CD14-positive monocyte (primary cell): ENCODE results near the gene MICU1. TPM values are rescaled to one million over a fixed set of nuclear protein-coding genes. Genes with fewer than 3 reads are reported as not detected.

Experiments
- DNase-seq, 3 donors: peaks; one replicate each; pipeline ENCODE4 v3.0.0-alpha.2; 2011 to 2022
- H2AFZ ChIP-seq: 2 replicates; pipeline ENCODE4 v1.6.0; 2012; ENCODE audit warnings: mild to moderate bottlenecking, low read depth, low read length, inconsistent platforms; ENCODE audit not compliant: insufficient read depth, poor library complexity, severe bottlenecking
- H3K27ac ChIP-seq, 2 donors: 1 replicate in 1 of 2; 2 replicates in 1 of 2; pipeline ENCODE4 v1.5.1; 2012 to 2013; ENCODE audit warnings: low read length in 2 of 2, control low read depth in 1 of 2, inconsistent platforms in 1 of 2, low read depth in 1 of 2, mild to moderate bottlenecking in 1 of 2
- H3K27me3 ChIP-seq, 2 donors: one replicate each; pipeline versions ENCODE4 v1.6.0 to v1.6.1; 2011 to 2013; ENCODE audit warnings: low read length in 2 of 2; ENCODE audit not compliant: control insufficient read depth in 2 of 2, insufficient read depth in 2 of 2
- H3K36me3 ChIP-seq, 2 donors: replicated peaks in 1 of 2; 1 replicate in 1 of 2; 2 replicates in 1 of 2; pipeline versions ENCODE4 v1.5.1 to v1.6.1; 2012 to 2013; ENCODE audit warnings: low read length in 2 of 2, control low read depth in 1 of 2, inconsistent platforms in 1 of 2, mild to moderate bottlenecking in 1 of 2; ENCODE audit not compliant: insufficient read depth in 2 of 2, control insufficient read depth in 1 of 2
- H3K4me1 ChIP-seq, 2 donors: 1 replicate in 1 of 2; 2 replicates in 1 of 2; pipeline versions ENCODE4 v1.5.1 to v1.6.1; 2012 to 2013; ENCODE audit warnings: low read length in 2 of 2, control low read depth in 1 of 2, inconsistent platforms in 1 of 2, mild to moderate bottlenecking in 1 of 2, moderate library complexity in 1 of 2; ENCODE audit not compliant: insufficient read depth in 2 of 2, control insufficient read depth in 1 of 2
- H3K4me2 ChIP-seq: replicated peaks from 2 replicates; pipeline ENCODE3; 2012; ENCODE audit warnings: low read length, moderate library complexity, mild to moderate bottlenecking; ENCODE audit not compliant: poor library complexity, severe bottlenecking; ENCODE audit errors: extremely low read depth
- H3K4me3 ChIP-seq, 3 experiments: fragments of 200-600 bp in 1 of 3; sonication (generic) in 1 of 3; replicated peaks in 1 of 3; 1 replicate in 2 of 3; 2 replicates in 1 of 3; pipeline ENCODE4 v1.5.1; 2011 to 2013; ENCODE audit warnings: low read length in 3 of 3, mild to moderate bottlenecking in 3 of 3, control low read depth in 2 of 3, low read depth in 2 of 3, inconsistent platforms in 1 of 3, moderate library complexity in 1 of 3
- H3K79me2 ChIP-seq: 2 replicates; pipeline ENCODE4 v1.6.0; 2012; ENCODE audit warnings: mild to moderate bottlenecking, control low read depth, inconsistent platforms, low read length, moderate library complexity; ENCODE audit not compliant: insufficient read depth
- H3K9ac ChIP-seq: 2 replicates; pipeline ENCODE4 v1.6.0; 2017; ENCODE audit warnings: low read length, mild to moderate bottlenecking; ENCODE audit not compliant: insufficient read depth, poor library complexity, severe bottlenecking
- H3K9me3 ChIP-seq, 2 donors: replicated peaks in 1 of 2; 1 replicate in 1 of 2; 2 replicates in 1 of 2; pipeline versions ENCODE4 v1.5.1 to v1.6.1; 2012 to 2013; ENCODE audit warnings: low read length in 2 of 2, control low read depth in 1 of 2; ENCODE audit not compliant: control insufficient read depth in 1 of 2, insufficient read depth in 1 of 2
- H4K20me1 ChIP-seq: 2 replicates; pipeline ENCODE4 v1.6.0; 2012; ENCODE audit warnings: mild to moderate bottlenecking, low read length, control low read depth, moderate library complexity; ENCODE audit not compliant: insufficient read depth
- H3K27ac Mint-ChIP-seq, 7 donors: one replicate each; pipeline ENCODE4 v1.8.0; 2020; ENCODE audit warnings: mild to moderate bottlenecking in 7 of 7, mixed read lengths in 7 of 7, moderate library complexity in 6 of 7, inconsistent platforms in 2 of 7
- H3K27me3 Mint-ChIP-seq, 3 donors: one replicate each; pipeline ENCODE4 v1.8.0; 2021 to 2022; ENCODE audit warnings: low read depth in 3 of 3, mild to moderate bottlenecking in 3 of 3, mixed read lengths in 3 of 3, moderate library complexity in 3 of 3, inconsistent platforms in 1 of 3
- H3K36me3 Mint-ChIP-seq, 2 donors: one replicate each; pipeline ENCODE4 v1.8.0; 2020; ENCODE audit warnings: mixed read lengths in 2 of 2, inconsistent platforms in 1 of 2, mild to moderate bottlenecking in 1 of 2
- H3K4me1 Mint-ChIP-seq: one replicate; pipeline ENCODE4 v1.8.0; 2020; ENCODE audit warnings: mild to moderate bottlenecking, mixed read lengths
- H3K4me3 Mint-ChIP-seq, 2 donors: one replicate each; pipeline ENCODE4 v1.8.0; 2020; ENCODE audit warnings: mild to moderate bottlenecking in 2 of 2, mixed read lengths in 2 of 2, moderate library complexity in 1 of 2
- H3K9me3 Mint-ChIP-seq, 7 donors: one replicate each; pipeline ENCODE4 v1.8.0; 2020 to 2022; ENCODE audit warnings: mixed read lengths in 7 of 7, mild to moderate bottlenecking in 6 of 7, moderate library complexity in 6 of 7, inconsistent platforms in 2 of 7
- WGBS: methylation state at CpG from one replicate; pipeline ENCODE4 v1.1.5; 2013; ENCODE audit warnings: missing lambda C conversion rate; ENCODE audit not compliant: insufficient coverage; 5-methylcytosine and 5-hydroxymethylcytosine counted together
- intact Hi-C, 2 donors: fragments of 100-400 bp; cut with micrococcal nuclease; formaldehyde crosslinking; loops; one replicate each; pipeline versions ENCODE4 v1.15.0 to v1.15.1; 2023
- polyA plus RNA-seq, 3 donors: library from polyadenylated mRNA; depleted of rRNA in 1 of 3; unstranded in 2 of 3; stranded (reverse) in 1 of 3; fragments of 300-500 nt in 2 of 3; fragments of >200 nt in 1 of 3; fragmentation: Illumina TruSeq in 2 of 3; gene quantifications; 1 replicate in 2 of 3; 2 replicates in 1 of 3; pipeline ENCODE4 v1.2.3, GENCODE V29; 2012 to 2021
- TF ChIP-seq, protein P1 (sequence below): fragments of 200-600 bp; IDR thresholded peaks from one replicate; pipeline ENCODE4 v1.8.0; 2022; ENCODE audit warnings: antibody characterized with exemption, mild to moderate bottlenecking

Gene MICU1
- polyA plus RNA-seq, 3 donors: 51.1 to 76.4 (median 51.7) TPM

DNA sequence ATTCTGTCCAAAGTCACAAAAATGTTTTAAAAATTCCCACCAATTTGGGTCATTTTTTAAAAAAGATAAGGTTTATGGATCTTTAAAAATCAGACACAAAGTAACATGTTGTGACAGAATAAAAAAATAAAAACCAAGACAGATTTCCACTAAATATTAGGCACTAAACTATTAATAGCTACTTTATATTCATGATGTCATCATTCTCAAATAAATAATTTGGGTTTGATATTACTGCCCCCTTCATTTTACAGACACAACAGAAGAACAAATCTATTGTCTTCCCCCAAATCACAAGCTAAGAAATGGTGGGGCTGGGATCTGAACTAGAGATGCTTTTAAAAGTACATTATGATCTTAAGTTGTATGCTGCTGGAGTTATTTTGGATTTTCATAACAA, 119.4 kb downstream of the MICU1 start:
- H3K4me3 Mint-ChIP-seq: no peak overlapping the region
- Histone ChIP-seq H4K20me1 (no peaks in the 10 kb centered on the region), H3K9me3 (no peaks in the 10 kb centered on the region), H3K27ac (no peak overlapping the region), H3K4me1 (peaks cover 50 to 60% of the 10 kb centered on the region in 2 donors), H3K79me2 (peaks cover 45% of the 10 kb centered on the region), H2AFZ (no peak overlapping the region), H3K4me2 (no peak overlapping the region), H3K27me3 (no peaks in the 10 kb centered on the region), H3K4me3 (no peak overlapping the region), H3K9ac (no peak overlapping the region), H3K36me3 (peaks cover 2 to 28% of the 10 kb centered on the region in 2 donors)
- H3K27me3 Mint-ChIP-seq: no peaks in the 10 kb centered on the region
- H3K36me3 Mint-ChIP-seq: peaks cover 22 to 24% of the 10 kb centered on the region in 2 donors
- intact Hi-C loops: no loop called here
- peaks cover 0 to 10% (median 5%) of the 10 kb centered on the region in 7 donors for H3K9me3 Mint-ChIP-seq
- TF ChIP-seq, protein P1, sequence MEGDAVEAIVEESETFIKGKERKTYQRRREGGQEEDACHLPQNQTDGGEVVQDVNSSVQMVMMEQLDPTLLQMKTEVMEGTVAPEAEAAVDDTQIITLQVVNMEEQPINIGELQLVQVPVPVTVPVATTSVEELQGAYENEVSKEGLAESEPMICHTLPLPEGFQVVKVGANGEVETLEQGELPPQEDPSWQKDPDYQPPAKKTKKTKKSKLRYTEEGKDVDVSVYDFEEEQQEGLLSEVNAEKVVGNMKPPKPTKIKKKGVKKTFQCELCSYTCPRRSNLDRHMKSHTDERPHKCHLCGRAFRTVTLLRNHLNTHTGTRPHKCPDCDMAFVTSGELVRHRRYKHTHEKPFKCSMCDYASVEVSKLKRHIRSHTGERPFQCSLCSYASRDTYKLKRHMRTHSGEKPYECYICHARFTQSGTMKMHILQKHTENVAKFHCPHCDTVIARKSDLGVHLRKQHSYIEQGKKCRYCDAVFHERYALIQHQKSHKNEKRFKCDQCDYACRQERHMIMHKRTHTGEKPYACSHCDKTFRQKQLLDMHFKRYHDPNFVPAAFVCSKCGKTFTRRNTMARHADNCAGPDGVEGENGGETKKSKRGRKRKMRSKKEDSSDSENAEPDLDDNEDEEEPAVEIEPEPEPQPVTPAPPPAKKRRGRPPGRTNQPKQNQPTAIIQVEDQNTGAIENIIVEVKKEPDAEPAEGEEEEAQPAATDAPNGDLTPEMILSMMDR: no peak
- H3K4me1 Mint-ChIP-seq: peaks cover 59% of the 10 kb centered on the region
- DNase-seq: no peak
- H3K27ac Mint-ChIP-seq: no peak overlapping the region

DNA sequence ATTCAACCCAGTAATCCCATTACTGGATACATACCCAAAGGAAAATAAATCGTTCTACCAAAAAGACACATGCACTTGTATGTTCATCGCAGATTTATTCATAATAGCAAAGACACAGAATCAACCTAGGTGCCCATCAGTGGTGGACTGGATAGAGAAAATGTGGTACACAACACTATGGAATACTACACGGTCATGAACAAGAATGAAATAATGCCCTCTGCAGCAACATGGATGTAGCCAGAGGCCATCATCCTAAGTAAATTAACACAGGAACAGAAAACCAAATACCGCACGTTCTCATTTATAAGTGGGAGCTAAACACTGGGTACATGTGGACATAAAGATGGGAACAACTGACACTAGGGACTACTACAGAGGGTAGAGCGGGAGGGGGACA, 120.4 kb downstream of the MICU1 start:
- peaks cover 0 to 10% (median 5%) of the 10 kb centered on the region in 7 donors for H3K9me3 Mint-ChIP-seq
- Histone ChIP-seq H4K20me1 (no peaks in the 10 kb centered on the region), H3K4me3 (no peak overlapping the region), H3K4me1 (peaks cover 42 to 59% of the 10 kb centered on the region in 2 donors), H3K79me2 (peaks cover 50% of the 10 kb centered on the region), H3K4me2 (no peak overlapping the region), H3K27ac (no peak overlapping the region), H3K27me3 (no peaks in the 10 kb centered on the region), H3K9me3 (no peaks in the 10 kb centered on the region), H3K9ac (no peak overlapping the region), H3K36me3 (peaks cover 2 to 28% of the 10 kb centered on the region in 2 donors), H2AFZ (no peak overlapping the region)
- TF ChIP-seq, protein P1: no peak
- H3K36me3 Mint-ChIP-seq: peaks cover 22 to 25% of the 10 kb centered on the region in 2 donors
- no peak overlapping the region for H3K4me3 Mint-ChIP-seq
- WGBS: 100% methylated on average over 1 of the region's 6 CpGs
- H3K4me1 Mint-ChIP-seq: peaks cover 55% of the 10 kb centered on the region
- no peaks in the 10 kb centered on the region for H3K27me3 Mint-ChIP-seq
- intact Hi-C loops: no loop called here
- H3K27ac Mint-ChIP-seq: no peak overlapping the region
- DNase-seq: no peak
